ENCODE data around the gene LOXL1. TPM values are rescaled to one million over a fixed set of nuclear protein-coding genes. Genes with fewer than 3 reads are reported as not detected.
A peak's percentile ranks its signal among the peaks of the same experiment; 100 is the strongest.

The LOXL1 gene
- total RNA-seq, 1 experiment from 2014 or later = 10.4 TPM

DNA sequence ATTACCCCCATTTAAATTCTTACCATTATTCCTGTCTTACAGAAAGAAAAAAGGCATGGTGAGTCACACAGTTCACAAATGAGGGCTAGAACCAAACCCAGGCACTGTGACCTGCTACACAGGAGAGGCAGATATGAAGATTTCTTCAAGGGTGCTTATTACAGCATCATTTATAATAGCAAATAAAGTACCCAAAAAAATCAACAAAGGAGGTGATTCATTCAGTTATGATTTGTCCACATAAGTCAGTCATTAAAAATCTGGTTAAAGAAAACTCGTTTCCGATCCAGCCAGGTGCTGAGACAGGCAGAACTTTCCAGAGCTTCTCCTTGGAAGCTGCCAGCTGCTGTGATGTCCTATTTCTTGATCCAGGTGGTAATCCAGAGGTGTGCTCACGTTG lies 7.5 kb upstream of the LOXL1 start:
- no peak for DNase-seq (ENCODE audit: extremely low read depth, low read depth)

DNA sequence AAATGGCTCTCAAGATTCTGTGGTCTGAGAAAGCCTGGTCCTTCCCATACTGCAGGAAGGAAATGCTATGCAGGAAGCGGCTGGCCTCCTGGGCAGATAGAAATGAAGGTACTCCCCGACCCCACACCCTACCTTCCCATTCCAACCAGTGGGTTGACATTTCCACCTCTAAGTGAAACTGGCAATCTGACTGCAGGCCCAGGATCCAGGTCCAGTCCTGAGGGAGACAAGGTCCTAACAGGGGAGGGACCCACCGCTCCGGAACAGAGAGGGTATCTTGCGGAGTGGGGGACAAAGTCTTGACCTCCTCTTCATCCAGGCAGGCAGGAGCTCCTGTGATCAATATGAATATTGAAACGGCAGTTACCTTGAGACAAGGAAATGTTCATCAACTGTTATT lies 6.6 kb upstream of the LOXL1 start:
- no peak for DNase-seq (ENCODE audit: extremely low read depth, low read depth)

DNA sequence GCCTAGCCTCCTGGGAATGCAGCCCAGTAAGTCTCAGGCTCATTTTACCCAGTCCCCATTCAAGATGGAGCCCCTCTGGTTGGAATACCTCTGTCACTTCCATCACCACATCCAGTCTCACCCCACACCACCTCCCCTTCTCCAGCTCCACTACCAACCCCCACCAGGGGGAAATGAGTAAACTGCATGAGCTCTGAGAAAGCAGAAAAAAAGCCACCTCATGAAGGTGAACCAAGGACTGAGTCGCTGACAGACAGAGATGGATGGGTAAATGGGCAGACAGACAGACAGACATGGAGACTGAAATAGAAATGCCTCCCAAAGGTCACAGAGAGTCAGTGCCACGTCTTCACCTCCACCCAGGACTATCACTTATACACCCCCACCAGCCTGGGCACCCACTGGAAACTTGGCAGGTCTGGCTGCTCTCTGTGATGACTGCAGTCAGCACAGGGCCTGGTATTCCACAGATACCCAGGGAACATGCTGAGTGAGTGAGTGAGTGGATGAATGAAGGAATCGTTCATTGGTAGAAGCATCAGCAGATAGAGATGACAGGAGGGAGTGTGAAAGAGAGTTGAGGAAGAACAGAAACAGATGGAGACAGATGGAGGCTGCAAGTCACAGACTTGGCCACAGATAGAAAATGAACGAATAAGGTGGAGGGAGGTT lies 4.9 kb upstream of the LOXL1 start:
- no peak for DNase-seq (ENCODE audit: extremely low read depth, low read depth)

DNA sequence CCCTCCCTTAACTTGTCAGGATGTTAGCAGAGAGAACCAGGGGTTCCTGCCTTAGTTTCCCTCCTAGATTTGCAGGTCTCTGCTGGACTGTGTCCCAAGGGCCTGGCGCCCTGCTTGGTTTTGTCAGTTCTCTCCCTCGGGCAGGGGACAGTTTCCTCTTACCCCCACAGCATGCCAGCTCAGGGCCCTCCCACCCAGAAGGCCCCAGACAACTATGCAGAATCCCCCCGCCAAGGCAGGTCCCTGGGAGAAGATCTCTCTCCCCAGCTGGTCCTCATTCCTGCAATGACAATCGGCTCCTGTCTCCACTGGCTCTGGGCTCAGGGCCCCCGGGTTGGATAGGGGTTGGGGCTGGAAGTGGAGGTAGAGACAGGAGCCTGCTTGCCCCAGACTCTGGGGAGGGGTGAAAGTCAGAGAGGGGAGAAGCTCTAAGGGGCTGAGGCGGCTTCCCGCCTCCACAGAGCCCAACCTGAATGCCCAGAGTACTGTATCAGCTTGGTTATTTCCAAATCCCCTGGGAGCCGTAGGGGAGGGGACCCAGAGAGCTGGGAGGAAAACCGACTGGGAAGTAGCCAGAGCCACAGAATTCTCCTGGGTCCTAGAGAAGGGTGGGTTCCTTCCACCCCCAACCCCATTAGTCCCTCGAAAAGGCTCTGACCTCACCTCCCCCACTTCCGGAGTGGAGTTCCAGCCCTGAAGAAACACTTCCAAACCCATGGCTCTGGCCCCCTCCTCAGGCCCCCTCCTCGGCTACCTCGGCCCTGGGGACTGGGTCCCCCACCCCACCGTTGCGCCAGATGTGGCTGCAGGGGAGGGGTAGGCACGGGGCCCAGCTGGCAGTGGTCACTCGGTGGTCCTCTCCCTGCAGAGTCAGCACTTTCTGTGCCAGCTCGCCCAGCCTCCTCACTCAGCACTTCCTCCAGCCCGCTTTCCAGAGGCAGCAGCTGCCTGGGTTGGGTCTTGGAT lies 3.8 kb upstream of the LOXL1 start:
- no peak for DNase-seq (ENCODE audit: extremely low read depth, low read depth)

DNA sequence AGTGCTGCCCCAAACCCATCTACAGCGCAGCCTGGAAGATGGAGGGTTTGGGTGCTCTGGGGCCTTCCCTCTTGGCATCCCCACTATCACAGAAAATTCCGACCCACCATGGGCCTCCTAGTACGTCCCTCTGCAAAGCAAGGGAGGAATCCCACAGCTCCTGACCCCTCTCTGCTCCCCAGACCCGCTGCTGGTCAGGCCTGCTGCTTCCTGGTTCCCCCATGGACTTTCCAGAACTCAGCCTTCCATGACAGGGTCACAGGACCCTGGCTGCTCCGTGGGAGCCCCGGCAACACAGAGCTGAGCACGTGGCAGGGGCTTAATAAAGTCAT lies 3.1 kb upstream of the LOXL1 start:
- no peak for DNase-seq (ENCODE audit: extremely low read depth, low read depth)

DNA sequence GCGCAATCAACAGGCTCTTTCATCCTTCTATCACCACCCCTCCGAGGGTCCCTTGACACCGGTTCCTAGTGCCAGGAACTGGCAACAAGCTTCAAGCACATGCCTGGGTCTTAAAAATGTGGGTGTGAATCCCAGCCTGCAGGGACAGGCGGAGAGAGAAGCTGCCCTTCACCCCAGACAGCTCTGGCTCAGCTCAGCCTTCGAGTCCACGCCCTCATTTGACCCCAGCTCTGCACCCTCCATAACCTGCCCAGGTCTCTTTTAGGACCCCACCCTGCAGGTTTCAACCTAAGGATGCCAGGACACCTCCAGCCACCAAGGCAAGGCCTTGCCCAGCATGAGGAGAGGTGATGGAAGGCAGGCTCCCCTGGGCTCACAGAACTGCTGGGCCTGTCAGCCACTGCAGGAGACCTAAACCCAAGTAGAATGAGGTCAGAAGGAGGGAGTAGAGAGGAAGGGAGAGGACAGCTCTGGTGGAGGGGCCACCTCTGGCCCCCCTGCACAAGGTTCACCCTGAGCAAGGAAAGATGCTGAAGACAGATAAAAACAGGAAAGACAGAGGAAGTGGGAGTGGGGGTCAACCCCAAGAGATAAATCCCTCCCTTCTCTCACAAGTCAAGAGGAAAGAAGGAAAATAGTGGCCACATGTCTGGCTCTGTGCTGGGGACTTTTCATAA lies 2.6 kb upstream of the LOXL1 start:
- DNase-seq (ENCODE audit: extremely low read depth, low read depth) = no peak

DNA sequence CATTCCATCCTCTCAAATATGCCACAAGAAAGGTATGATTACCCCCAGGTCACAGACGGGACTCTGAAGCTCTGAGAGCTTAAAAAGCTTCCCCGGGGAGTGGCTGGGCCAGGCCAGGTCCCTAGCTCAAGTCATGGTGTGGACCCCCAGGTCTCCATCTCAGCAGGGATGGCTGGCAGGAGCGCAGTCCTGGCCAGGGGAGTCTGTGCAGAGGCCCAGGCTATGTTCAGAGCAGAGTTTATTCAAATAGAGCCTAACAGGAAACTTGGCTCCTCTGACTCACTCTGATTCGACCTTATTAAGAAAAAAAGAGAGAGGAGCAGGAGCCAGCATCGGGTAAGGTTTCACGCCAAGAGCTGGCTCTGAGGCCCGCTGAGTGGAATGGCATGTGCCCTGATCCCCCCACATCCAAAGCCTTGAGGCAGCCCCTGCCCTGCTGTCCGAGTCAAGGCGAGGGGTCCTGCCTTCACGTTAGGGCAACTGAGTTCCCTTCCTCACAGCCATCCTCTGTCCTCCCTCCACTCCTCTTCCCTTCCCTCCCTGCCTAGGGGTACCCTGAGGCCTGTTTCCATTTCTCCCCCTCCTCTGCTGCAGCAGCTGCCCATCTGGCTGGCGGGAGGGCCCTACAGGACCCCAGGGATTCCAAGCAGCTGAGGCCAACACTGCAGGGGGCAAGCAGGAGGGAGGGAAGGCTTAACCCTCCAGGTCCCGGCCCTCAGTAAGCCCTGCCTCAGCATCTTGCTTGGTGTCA lies 1.9 kb upstream of the LOXL1 start:
- no peak for DNase-seq (ENCODE audit: extremely low read depth, low read depth)

DNA sequence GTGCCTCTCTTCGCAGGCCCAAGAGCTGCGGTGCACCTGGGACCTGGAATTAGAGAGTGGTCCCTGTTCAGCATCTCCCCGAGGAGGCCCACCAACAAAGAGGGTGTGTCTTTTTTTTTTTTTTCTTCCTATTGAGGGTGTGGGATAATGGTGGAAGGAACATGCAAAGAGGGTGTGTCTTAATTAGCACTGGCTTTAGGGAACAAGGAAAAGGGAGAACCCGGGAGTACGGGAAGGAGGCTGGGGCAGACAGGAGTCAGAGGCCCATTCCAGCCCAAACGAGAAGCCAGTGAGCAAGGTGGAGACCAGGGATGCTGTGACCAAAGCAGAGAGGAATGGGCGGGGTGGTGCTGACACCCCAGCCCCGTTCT lies 429 bp upstream of the LOXL1 start:
- DNase-seq (ENCODE audit: extremely low read depth, low read depth) = no peak

DNA sequence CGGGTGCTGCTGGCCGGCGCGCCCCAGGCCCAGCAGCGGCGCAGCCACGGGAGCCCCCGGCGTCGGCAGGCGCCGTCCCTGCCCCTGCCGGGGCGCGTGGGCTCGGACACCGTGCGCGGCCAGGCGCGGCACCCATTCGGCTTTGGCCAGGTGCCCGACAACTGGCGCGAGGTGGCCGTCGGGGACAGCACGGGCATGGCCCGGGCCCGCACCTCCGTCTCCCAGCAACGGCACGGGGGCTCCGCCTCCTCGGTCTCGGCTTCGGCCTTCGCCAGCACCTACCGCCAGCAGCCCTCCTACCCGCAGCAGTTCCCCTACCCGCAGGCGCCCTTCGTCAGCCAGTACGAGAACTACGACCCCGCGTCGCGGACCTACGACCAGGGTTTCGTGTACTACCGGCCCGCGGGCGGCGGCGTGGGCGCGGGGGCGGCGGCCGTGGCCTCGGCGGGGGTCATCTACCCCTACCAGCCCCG lies 777 bp downstream of the LOXL1 start:
- no peak for DNase-seq (ENCODE audit: extremely low read depth, low read depth)

DNA sequence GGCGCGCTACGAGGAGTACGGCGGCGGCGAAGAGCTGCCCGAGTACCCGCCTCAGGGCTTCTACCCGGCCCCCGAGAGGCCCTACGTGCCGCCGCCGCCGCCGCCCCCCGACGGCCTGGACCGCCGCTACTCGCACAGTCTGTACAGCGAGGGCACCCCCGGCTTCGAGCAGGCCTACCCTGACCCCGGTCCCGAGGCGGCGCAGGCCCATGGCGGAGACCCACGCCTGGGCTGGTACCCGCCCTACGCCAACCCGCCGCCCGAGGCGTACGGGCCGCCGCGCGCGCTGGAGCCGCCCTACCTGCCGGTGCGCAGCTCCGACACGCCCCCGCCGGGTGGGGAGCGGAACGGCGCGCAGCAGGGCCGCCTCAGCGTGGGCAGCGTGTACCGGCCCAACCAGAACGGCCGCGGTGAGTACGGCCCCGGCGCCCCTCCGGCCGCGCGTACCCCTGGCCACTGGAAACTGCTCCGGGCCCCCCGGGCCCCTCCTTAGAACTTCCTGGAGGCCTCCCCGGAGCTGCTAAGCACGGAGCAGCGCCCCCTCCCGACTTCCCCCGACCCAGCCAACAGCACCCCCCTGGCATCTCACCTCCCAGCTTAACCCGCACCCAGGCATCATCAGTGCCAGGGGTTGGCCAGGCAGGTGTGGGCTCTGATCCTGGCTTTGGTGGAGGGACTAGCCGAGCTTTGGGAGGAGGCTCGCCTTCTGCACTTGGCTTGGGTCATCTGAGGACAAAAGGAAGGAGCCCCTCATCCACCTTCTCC lies 1.4 kb downstream of the LOXL1 start:
- DNase-seq (ENCODE audit: extremely low read depth, low read depth) = peak; percentile 42

DNA sequence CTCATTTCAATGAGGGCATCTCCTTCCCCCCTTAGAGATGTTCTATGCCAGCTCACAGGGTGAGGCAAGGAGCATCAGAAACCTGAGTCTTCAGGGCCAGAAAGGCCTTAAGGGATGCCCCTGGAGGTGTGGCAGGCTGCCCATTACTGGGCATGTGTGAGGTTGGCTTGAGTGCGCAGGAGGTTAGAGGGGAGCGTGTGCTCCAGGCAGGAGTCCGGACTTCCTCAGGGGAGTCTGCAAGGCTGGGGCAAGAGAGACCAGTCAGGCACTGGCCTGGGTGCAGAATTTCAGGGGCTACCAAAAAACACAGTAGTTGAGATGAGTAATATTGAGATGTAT lies 1.9 kb downstream of the LOXL1 start:
- no peak for DNase-seq (ENCODE audit: extremely low read depth, low read depth)

DNA sequence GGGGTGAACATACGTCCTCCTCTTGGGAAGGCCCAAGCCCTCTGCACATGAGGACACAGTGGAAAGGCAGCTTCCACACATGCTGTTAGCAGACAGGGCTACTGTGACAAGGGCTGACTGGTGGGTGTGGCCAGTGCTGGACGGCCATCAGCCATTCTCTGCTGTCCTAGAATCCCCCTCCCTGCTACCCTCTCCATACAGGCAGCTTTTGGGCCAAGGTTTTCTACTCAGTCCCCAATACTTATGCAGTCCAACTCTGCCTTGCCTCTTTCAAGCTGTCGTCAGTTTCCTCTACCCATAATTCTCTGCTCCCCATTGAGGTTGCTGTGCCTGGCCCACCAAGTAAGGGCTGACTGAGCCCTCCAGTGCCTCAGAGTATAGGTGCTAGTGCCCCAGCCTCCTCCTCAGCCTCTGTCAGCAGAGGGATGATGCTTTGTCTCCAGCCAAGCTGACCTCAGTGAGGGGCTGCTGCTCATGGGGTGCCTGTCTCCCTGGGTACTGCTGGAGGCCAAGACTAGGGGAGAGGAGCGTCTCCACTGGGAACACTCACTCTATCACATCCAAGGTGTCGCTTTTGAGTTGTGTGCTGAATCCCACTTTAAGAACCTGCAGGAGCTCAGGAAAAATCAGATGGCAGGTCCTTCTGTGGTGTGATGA lies 2.8 kb downstream of the LOXL1 start:
- no peak for DNase-seq (ENCODE audit: extremely low read depth, low read depth)

DNA sequence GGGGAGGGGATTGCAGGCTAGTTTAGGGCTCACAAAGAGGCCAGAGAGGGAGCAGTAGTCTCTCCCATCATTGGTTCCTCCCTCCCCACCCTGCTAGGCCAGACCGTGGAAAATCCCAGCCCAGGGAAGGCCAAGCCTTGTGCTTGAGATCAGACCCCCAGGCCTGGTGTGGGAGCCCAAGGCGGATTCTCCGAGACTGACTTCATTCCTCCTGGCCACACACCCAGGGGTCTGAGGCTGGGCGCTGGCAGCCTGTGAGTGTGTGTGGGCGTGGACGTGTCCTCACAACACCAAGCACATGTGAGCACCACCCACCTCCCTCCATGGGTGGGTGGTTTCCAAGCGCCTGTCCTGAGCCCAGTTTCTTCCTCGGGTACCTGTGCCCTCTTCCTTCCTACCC lies 4.1 kb downstream of the LOXL1 start:
- DNase-seq (ENCODE audit: extremely low read depth, low read depth) = no peak

DNA sequence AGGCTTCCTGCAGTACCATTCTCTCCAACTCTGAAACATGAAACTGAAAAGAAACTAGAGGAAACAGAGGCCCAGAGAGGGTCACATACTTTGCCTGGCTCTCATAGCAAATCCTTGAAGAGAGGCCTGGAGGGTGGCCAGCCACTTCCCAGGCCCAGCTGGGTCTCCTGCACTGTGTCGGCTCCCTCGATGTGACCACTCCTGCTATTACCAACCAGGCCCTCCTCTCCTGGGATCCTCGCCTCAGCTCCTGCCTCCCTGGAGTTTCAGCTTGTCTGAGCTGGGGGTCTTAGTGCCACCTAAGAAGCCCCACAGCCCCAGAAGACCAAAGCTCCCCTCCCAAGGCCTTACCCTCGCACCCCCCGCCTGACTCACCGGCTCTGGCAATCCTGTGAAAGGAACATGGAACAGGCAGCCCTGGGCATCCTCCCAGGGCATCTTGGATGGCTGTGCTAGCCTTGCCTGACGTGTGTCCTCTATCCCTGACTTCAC lies 4.6 kb downstream of the LOXL1 start:
- DNase-seq (ENCODE audit: extremely low read depth, low read depth) = no peak

DNA sequence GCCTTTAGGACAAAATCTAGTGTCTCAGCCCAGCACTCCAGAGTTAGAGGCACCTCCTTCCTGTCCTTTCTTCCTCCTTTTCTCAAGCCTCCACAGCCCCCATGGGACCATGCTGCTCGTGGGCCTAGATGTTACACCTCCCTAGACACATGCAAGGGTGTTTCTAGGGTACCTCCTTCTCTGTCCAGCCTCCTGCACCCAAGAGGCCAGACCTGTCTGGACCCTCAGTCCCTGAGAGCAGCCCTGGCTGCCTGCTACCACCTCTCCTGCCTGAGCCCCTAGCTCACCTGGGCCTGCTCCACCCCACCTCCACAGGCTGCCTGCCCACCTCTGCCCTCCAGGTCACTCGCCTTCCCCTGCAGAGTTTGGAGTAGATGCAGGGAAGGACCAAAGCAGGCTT lies 5.2 kb downstream of the LOXL1 start:
- no peak for DNase-seq (ENCODE audit: extremely low read depth, low read depth)

DNA sequence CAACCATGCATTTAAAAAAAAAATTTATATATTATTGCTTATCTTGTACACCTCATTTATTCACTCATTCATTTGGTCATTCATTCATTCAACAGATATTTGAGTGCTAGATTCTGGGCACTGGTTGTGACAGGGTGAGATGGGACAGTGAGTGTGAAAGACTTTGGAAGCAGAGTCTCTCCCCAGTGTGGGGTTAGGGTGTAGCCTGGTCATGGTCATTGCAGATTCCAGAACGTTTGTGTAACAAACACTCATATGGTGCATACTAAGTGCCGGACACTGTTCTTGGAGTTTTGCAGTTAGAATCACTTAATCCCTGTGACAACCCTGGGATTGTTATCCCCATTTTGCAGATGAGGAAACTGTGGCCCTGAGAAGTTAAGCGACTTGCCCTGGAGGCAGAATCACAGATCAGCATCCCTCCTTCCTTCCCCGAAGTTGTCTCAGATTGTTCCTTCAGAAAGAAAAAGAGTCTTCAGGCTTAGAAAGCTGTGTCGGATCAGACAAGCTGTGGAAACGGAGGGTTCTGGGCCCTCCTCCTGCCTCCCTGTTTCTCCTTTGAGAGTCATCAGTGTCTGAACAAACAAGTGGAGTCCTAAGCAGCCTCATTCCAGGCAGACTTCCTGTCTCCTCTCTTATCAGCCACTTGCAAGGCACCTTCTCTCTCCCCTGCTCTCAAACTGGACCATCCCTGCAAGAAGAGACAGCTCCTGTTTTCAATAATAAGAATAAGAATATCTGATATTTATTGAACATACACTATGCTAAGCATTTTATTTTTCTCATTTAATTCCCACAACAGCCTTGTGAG lies 6.3 kb downstream of the LOXL1 start:
- no peak for DNase-seq (ENCODE audit: extremely low read depth, low read depth)

DNA sequence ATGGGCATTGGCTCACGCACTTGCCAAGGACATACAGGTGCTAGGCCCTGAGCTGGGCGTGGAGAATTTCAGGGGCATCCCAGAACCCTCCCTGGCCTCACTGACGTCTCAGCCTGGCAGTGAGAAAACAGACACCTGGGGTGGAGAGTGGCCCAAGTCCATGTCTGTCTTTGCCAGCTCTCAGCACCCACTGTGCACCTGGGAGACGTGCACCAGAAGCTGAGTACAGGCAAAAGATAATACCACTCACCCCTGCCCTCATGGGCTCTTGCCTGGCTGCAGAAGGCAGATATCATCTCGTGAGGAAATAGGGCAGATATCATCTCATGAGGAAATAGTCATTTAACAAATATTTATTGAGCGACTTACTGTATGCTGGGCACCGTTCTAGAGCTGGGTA lies 8.0 kb downstream of the LOXL1 start:
- no peak for DNase-seq (ENCODE audit: extremely low read depth, low read depth)

DNA sequence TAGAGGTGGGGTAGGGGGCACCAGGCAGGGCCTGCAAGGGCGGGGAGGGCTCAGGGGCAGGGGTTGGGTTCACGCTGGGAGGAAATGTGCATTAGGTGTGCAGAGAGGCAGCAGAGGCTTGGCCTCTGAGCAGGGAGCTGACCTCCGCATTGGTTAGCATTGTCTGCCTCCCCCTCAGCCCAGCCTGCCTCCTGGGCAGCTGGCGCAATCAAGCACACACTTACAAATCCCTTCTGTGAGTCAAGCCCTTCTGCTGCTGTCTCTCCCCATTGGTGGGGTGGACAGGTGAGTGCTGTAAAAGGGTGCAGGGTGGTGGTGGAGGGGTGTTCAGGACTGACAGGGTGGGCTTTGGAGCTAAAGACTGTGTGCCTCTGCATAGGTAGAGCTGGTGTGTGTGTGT lies 9.3 kb downstream of the LOXL1 start:
- no peak for DNase-seq (ENCODE audit: extremely low read depth, low read depth)

DNA sequence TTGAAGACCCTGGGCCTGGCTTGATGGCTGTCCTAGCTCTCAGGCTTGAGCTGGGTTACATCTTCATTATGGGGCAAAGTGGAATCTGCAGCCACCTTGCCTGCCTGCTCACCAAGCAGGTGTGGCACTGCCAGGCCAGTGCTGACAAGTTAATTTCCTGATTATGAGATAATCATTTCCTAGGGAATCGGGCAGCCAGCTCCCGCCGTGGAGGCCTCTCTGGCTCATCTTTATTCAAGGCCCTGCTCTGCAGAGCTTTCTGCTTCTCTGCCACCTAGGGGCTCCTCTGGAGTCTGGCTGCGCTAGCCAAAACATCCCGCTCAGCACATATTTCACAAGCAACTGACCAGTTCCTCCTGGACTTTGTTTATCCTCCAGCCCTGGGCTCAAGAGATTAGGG lies 9.9 kb downstream of the LOXL1 start:
- DNase-seq (ENCODE audit: extremely low read depth, low read depth) = no peak

Measured in NCI-H460 (cell line).